PC-3 (cell line): Measurements from ENCODE around the gene AK8. TPM values are rescaled to one million over a fixed set of nuclear protein-coding genes. Genes with fewer than 3 reads are reported as not detected.
A peak's percentile ranks its signal among the peaks of the same experiment; 100 is the strongest.

Source experiments
- ATAC-seq: fragments of 200-7000 bp; cut with Tn5 transposase; 2 replicates; pipeline ENCODE4 v1.9.1; 2020; ENCODE audit warnings: mild to moderate bottlenecking, moderate library complexity
- BruUV-seq: library from RNA; stranded (reverse); fragments of 400-500 nt; replicated peaks from 2 replicates; lab custom pipeline; 2021; lab: Mats Ljungman, UMichigan
- CTCF ChIA-PET: fragments of 300-600 bp; sonication (Branson Sonifier 250); formaldehyde crosslinking; loops from one replicate; lab custom pipeline; 2022; ENCODE audit warnings: antibody characterized with exemption; lab: Charles Lee
- POLR2A ChIA-PET: fragments of 300-600 bp; sonication (Branson Sonifier 250); formaldehyde crosslinking; loops from one replicate; lab custom pipeline; 2022; ENCODE audit warnings: antibody characterized with exemption; ENCODE audit not compliant: unreplicated experiment; lab: Charles Lee
- DNase-seq: peaks from one replicate; pipeline ENCODE4 v3.0.0-alpha.2; 2015
- H2AFZ ChIP-seq: fragments of 300-600 bp; sonication (generic); 2 replicates; pipeline ENCODE4 v1.6.0; 2016; ENCODE audit warnings: antibody characterized with exemption, low read length
- H3F3A ChIP-seq: fragments of 300-600 bp; sonication (generic); one replicate; pipeline ENCODE4 v1.6.0; 2017; ENCODE audit warnings: antibody characterized with exemption, low read length, control low read depth, mild to moderate bottlenecking; ENCODE audit not compliant: unreplicated experiment
- H3K27ac ChIP-seq: fragments of 300-600 bp; sonication (generic); 2 replicates; pipeline ENCODE4 v1.5.1; 2016; ENCODE audit warnings: mild to moderate bottlenecking, low read length
- H3K27me3 ChIP-seq: fragments of 300-600 bp; sonication (generic); 2 replicates; pipeline ENCODE4 v1.6.1; 2016; ENCODE audit warnings: low read length, mixed read lengths
- H3K36me3 ChIP-seq: fragments of 300-600 bp; sonication (generic); 2 replicates; pipeline ENCODE4 v1.6.1; 2016; ENCODE audit warnings: low read depth, mixed run types, low read length, mixed read lengths
- H3K4me1 ChIP-seq: fragments of 300-600 bp; sonication (generic); 2 replicates; pipeline ENCODE4 v1.5.1; 2016; ENCODE audit warnings: low read length; ENCODE audit not compliant: insufficient read depth
- H3K4me2 ChIP-seq: fragments of 300-600 bp; sonication (generic); 2 replicates; pipeline ENCODE4 v1.6.0; 2016; ENCODE audit warnings: low read length
- H3K4me3 ChIP-seq: fragments of 300-600 bp; sonication (generic); 2 replicates; pipeline ENCODE4 v1.5.1; 2016; ENCODE audit warnings: mild to moderate bottlenecking, low read length, mixed read lengths
- H3K79me2 ChIP-seq: fragments of 300-600 bp; sonication (generic); 2 replicates; pipeline ENCODE4 v1.6.1; 2017; ENCODE audit warnings: low read length, mixed read lengths
- H3K9ac ChIP-seq: fragments of 300-600 bp; sonication (generic); 2 replicates; pipeline ENCODE4 v1.6.0; 2016; ENCODE audit warnings: mild to moderate bottlenecking, low read length
- H3K9me2 ChIP-seq: fragments of 300-600 bp; sonication (generic); replicated peaks from 2 replicates; pipeline ENCODE4 v1.6.1; 2016; ENCODE audit warnings: mixed run types, low read length, mixed read lengths
- H3K9me3 ChIP-seq: fragments of 300-600 bp; sonication (generic); 2 replicates; pipeline ENCODE4 v1.6.1; 2016; ENCODE audit warnings: low read length, mixed read lengths
- H4K20me1 ChIP-seq: fragments of 300-600 bp; sonication (generic); 2 replicates; pipeline ENCODE4 v1.6.1; 2016; ENCODE audit warnings: low read length, mixed read lengths
- EZH2 ChIP-seq: fragments of 300-600 bp; sonication (generic); IDR thresholded peaks from one replicate; pipeline ENCODE4 v1.6.1; 2017; ENCODE audit warnings: antibody characterized with exemption, mild to moderate bottlenecking, low read length; ENCODE audit not compliant: unreplicated experiment
- EZH2phosphoT487 ChIP-seq: fragments of 300-600 bp; sonication (generic); IDR thresholded peaks from 2 replicates; pipeline ENCODE4 v1.6.1; 2018; ENCODE audit warnings: mild to moderate bottlenecking, antibody characterized with exemption, low read length, borderline replicate concordance
- intact Hi-C: fragments of 100-400 bp; cut with micrococcal nuclease; formaldehyde crosslinking; loops from 2 replicates; pipeline ENCODE4 v1.9.0; 2023
- total RNA-seq: library from RNA; depleted of rRNA; stranded (reverse); fragments of >200 nt; gene quantifications from 2 replicates; pipeline ENCODE4 v1.2.3, GENCODE V29; 2014
- TF ChIP-seq, protein P1 (sequence below): fragments of 300-600 bp; sonication (generic); conservative IDR thresholded peaks from 2 replicates; pipeline ENCODE4 v1.5.1; 2017; ENCODE audit warnings: antibody characterized with exemption, low read depth, mild to moderate bottlenecking, low read length

Gene AK8
- total RNA-seq, 1 experiment from 2014 or later: 0.55 TPM

DNA sequence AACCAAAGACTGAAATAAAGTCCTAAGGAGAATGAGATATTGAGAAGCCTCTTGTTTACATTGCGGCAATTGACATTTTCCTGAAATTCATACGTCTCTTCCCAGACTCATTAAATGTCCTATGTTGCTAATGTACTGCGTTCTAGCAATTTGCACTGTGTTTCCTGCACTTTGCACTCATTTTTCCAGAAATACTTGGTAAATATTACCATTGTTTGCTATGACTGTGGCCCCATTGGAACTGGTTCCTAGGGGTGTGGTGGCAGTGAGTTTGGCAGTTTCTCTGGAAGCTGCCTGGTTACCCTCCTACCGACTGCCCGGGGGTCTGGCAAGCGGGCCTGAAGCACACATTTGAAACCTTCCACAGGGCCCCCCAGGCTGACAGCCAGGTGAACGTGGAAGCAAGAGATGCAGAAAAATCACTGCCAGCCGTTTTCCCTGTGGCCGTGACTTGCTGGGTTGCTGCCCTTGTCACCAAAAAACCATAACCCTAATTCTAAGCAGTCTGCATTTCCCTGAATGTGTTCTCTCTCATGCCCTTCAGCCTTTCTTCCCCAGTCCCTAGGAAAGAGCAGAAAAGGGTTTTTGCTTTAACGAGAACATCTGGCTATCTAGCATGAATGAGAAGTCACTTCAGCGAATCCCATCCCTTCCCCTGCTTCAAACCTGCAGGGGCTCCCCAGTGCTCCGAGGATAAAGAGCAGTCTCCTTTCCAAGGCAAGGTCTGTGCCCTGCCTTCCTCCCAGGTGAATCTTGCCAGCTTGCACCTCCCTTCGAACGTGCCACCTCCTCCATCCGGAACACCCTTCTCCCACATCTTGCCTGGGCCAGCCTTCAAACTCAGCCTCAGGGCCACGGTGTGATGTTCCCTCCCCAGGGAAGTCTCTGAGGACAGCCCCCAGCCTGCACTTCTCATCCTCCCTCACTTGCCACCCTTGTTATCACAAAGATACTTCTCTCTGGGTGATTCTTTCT is 84.2 kb downstream of the AK8 start:
- intact Hi-C loops: no loop called here

DNA sequence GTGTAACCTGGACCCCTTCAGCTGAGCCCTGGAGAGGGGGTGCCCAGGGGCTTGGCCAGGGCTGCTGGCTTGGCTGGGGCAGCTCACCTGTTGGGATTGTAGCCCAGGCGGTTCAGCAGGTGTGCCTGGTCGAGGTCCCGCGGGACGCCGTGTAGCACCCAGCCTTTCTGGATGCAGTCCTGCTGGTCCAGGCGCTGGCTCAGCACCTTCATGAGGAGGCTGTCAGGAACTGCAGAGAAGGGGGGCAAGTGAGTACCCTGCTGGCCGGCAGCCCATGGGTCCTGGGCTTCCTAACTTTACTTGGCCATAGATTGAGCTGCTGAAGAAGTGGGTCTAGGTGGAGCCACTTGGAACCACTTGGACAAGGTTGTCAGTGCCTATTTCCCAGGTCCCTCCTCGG is 85.5 kb downstream of the AK8 start:
- no peak overlapping the region for H3K27ac ChIP-seq
- ChIA-PET CTCF (no interaction called here), POLR2A (no interaction called here)
- H3K4me1 ChIP-seq: no peaks in the 10 kb centered on the region
- H3K36me3 ChIP-seq: no peaks in the 10 kb centered on the region
- H3F3A ChIP-seq: no peaks in the 10 kb centered on the region
- no peaks in the 10 kb centered on the region for H3K9me3 ChIP-seq
- no peaks in the 10 kb centered on the region for H4K20me1 ChIP-seq
- no peak overlapping the region for H3K4me3 ChIP-seq
- no peak overlapping the region for H3K4me2 ChIP-seq
- no peak for TF ChIP-seq EZH2phosphoT487
- H2AFZ ChIP-seq: no peak overlapping the region
- intact Hi-C loops: no loop called here
- H3K27me3 ChIP-seq: no peaks in the 10 kb centered on the region
- no TSS peak for BruUV-seq
- DNase-seq (no peak), ATAC-seq (no peak)
- H3K9me2 ChIP-seq: no peaks in the 10 kb centered on the region
- H3K9ac ChIP-seq: no peak overlapping the region
- H3K79me2 ChIP-seq: no peaks in the 10 kb centered on the region

More for the DNA sequence above, 84.2 kb downstream of the AK8 start:
- no peaks in the 10 kb centered on the region for H3K27me3 ChIP-seq
- H3K4me3 ChIP-seq: no peak overlapping the region
- ChIA-PET CTCF (no interaction called here), POLR2A (no interaction called here)
- no peaks in the 10 kb centered on the region for H3F3A ChIP-seq
- no peaks in the 10 kb centered on the region for H3K36me3 ChIP-seq
- no peak overlapping the region for H3K27ac ChIP-seq
- ATAC-seq (no peak; the same call in 1 of the 2 replicates), DNase-seq (peak; percentile 17)
- H3K4me2 ChIP-seq: no peak overlapping the region
- no peak overlapping the region for H3K9ac ChIP-seq
- no TSS peak for BruUV-seq
- TF ChIP-seq, protein P1, sequence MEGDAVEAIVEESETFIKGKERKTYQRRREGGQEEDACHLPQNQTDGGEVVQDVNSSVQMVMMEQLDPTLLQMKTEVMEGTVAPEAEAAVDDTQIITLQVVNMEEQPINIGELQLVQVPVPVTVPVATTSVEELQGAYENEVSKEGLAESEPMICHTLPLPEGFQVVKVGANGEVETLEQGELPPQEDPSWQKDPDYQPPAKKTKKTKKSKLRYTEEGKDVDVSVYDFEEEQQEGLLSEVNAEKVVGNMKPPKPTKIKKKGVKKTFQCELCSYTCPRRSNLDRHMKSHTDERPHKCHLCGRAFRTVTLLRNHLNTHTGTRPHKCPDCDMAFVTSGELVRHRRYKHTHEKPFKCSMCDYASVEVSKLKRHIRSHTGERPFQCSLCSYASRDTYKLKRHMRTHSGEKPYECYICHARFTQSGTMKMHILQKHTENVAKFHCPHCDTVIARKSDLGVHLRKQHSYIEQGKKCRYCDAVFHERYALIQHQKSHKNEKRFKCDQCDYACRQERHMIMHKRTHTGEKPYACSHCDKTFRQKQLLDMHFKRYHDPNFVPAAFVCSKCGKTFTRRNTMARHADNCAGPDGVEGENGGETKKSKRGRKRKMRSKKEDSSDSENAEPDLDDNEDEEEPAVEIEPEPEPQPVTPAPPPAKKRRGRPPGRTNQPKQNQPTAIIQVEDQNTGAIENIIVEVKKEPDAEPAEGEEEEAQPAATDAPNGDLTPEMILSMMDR: no peak
- TF ChIP-seq EZH2phosphoT487: no peak
- no peak for TF ChIP-seq EZH2
- H3K9me3 ChIP-seq: no peaks in the 10 kb centered on the region
- no peaks in the 10 kb centered on the region for H4K20me1 ChIP-seq
- no peaks in the 10 kb centered on the region for H3K4me1 ChIP-seq
- H3K79me2 ChIP-seq: no peaks in the 10 kb centered on the region
- no peak overlapping the region for H2AFZ ChIP-seq
- H3K9me2 ChIP-seq: no peaks in the 10 kb centered on the region

DNA sequence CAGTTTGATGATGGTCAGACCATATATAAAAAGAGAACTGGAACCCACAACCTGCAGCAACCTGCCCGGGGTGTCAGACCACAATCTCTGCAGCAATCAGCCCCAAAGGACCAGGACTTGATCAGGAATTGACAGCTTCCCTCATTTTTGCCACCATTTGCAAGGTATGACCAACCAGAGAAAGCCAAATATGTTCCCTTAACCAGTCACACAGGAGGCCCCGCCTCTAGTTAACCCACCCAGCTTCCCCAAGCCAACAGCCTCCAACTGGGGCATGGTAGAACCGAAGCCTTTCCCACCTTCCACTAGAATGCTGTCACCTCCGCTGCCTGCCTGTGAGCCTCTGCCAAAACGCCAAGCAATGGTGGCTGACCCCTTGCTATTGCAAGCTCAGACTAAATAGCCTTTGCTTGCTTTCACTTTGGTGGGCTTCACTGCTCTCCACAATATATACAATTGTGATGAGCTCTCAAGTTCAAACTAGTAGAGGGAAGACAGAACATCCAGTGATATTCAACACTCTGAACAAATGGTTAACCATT is 86.3 kb downstream of the AK8 start:
- no peaks in the 10 kb centered on the region for H3K36me3 ChIP-seq
- TF ChIP-seq, protein P1: no peak
- TF ChIP-seq EZH2phosphoT487 (no peak), EZH2 (no peak)
- no peak for DNase-seq
- H4K20me1 ChIP-seq: no peaks in the 10 kb centered on the region
- no peak for ATAC-seq
- no peak overlapping the region for H3K4me2 ChIP-seq
- no peaks in the 10 kb centered on the region for H3K9me3 ChIP-seq
- no peaks in the 10 kb centered on the region for H3K4me1 ChIP-seq
- H3F3A ChIP-seq: no peaks in the 10 kb centered on the region
- intact Hi-C loops: no loop called here
- ChIA-PET POLR2A (no interaction called here), CTCF (no interaction called here)
- no peaks in the 10 kb centered on the region for H3K9me2 ChIP-seq
- H3K79me2 ChIP-seq: no peaks in the 10 kb centered on the region
- H3K27me3 ChIP-seq: peaks cover 3% of the 10 kb centered on the region; the same call in 1 of the 2 replicates
- H3K27ac ChIP-seq: no peak overlapping the region
- no TSS peak for BruUV-seq
- no peak overlapping the region for H3K4me3 ChIP-seq
- no peak overlapping the region for H2AFZ ChIP-seq
- no peak overlapping the region for H3K9ac ChIP-seq
